HK-2 (cell line): ENCODE data around the gene DNAH7.
"Not testable (repeated sequence)": the region's sequence is repeated elsewhere in the genome, so short reads cannot be mapped to it uniquely, and the experiment has no call there.

ENCODE experiments used
- DNase-seq: peaks from one replicate; pipeline ENCODE4 v3.0.0-alpha.2; 2018; ENCODE audit not compliant: unreplicated experiment

DNAH7 gene

GRCh38 chr2:195967336-195967735, 101.3 kb downstream of the DNAH7 start:
- DNase-seq = no peak

GRCh38 chr2:195961873-195962272, 106.8 kb downstream of the DNAH7 start:
- no peak for DNase-seq

- DNase-seq = no peak
Observed at GRCh38 chr2:195959341-195959740, 109.3 kb downstream of the DNAH7 start.

GRCh38 chr2:195956725-195957124, 111.9 kb downstream of the DNAH7 start:
- no peak for DNase-seq

GRCh38 chr2:195945056-195945455, 123.6 kb downstream of the DNAH7 start:
- no peak for DNase-seq

GRCh38 chr2:195937176-195937575, 131.5 kb downstream of the DNAH7 start:
- DNase-seq = no peak

GRCh38 chr2:195934484-195934883, 134.2 kb downstream of the DNAH7 start:
- no peak for DNase-seq

GRCh38 chr2:195929531-195929930, 139.1 kb downstream of the DNAH7 start:
- no peak for DNase-seq

GRCh38 chr2:195925120-195925519, 143.5 kb downstream of the DNAH7 start:
- DNase-seq = no peak

- DNase-seq = no peak
Observed at GRCh38 chr2:195923889-195924288, 144.7 kb downstream of the DNAH7 start.

- not testable (repeated sequence) for DNase-seq
Observed at GRCh38 chr2:195917021-195917600, 151.5 kb downstream of the DNAH7 start.

GRCh38 chr2:195912079-195912478, 156.6 kb downstream of the DNAH7 start:
- no peak for DNase-seq

- DNase-seq = no peak
Observed at GRCh38 chr2:195910570-195910969, 158.1 kb downstream of the DNAH7 start.

- DNase-seq = no peak
Observed at GRCh38 chr2:195909926-195910325, 158.7 kb downstream of the DNAH7 start.

GRCh38 chr2:195907474-195907873, 161.2 kb downstream of the DNAH7 start:
- no peak for DNase-seq

- DNase-seq = no peak
Observed at GRCh38 chr2:195903956-195904355, 164.7 kb downstream of the DNAH7 start.

- no peak for DNase-seq
Observed at GRCh38 chr2:195902857-195903256, 165.8 kb downstream of the DNAH7 start.

GRCh38 chr2:195899226-195899625, 169.4 kb downstream of the DNAH7 start:
- DNase-seq = no peak

- DNase-seq = no peak
Observed at GRCh38 chr2:195898505-195899191, 170.0 kb downstream of the DNAH7 start.

- no peak for DNase-seq
Observed at GRCh38 chr2:195891081-195891480, 177.6 kb downstream of the DNAH7 start.

GRCh38 chr2:195879153-195879552, 189.5 kb downstream of the DNAH7 start:
- no peak for DNase-seq

GRCh38 chr2:195871326-195871725, 197.3 kb downstream of the DNAH7 start:
- DNase-seq = no peak

GRCh38 chr2:195864316-195864715, 204.3 kb downstream of the DNAH7 start:
- DNase-seq = no peak

- DNase-seq = no peak
Observed at GRCh38 chr2:195863564-195863963, 205.1 kb downstream of the DNAH7 start.
